ENCODE measurements around the gene ODC1. TPM values are rescaled to one million over a fixed set of nuclear protein-coding genes. Genes with fewer than 3 reads are reported as not detected.
A peak's percentile ranks its signal among the peaks of the same experiment; 100 is the strongest.
"Not testable (repeated sequence)": the region's sequence is repeated elsewhere in the genome, so short reads cannot be mapped to it uniquely, and the experiment has no call there.

Gene ODC1
- total RNA-seq, result 10 to 100 TPM; 64.8 to 80.3 TPM

DNA sequence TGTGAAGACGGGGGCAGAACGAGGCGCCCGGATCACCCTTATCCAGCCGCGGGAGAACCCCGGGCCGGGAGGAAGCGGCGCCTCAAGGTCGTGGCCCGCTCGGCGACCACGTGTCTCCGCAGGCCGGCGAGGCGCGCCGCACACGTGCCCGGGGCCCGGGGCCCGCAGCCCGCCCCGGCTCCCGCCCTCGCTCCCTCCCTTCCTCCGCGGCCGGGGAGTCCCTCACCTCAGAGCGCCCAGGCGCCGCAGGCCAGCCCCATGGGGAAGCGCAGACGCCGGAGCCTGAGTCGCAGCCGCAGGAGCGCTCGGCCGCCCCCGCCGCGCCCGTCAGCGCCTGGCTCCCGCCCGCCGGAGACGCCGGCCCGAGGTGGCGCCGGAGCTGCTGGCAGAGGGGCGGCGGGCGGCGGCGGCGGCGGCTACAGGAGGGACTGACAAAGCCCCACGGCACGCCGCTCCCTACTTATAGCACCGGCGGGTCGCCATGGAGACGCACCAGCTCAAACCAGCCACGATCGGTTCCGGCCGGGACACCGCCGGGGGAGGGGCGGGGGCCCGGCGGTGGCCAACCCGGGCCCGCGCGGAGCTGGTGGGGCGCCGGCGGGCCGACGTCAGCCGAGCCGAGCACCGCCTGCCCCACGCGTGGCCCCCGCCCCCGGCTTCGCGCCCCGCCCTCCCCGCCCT, at the start of gene ODC1:
Gene ODC1, minus strand, starts transcription at position 433 of the 681 bp plus-strand sequence. CDS start 3,295 bp downstream, outside the sequence.
- Mint-ChIP-seq H3K27me3 (no peaks in the 10 kb centered on the region), H3K27ac (peak within 1 kb of the TSS; percentile 86), H3K4me1 (peaks cover 42% of the 10 kb centered on the region), H3K9me3 (ENCODE audit: low read depth) (no peaks in the 10 kb centered on the region), H3K36me3 (peaks cover 23% of the 10 kb centered on the region), H3K4me3 (peak within 1 kb of the TSS; percentile 82)
- CTCF ChIA-PET, result interaction anchor here (0.5 to 4.9 kb wide), 13 partner anchors 9 to 400 kb away, joined by 3 to 59 read pairs (median 5); partner anchors contain the start of genes HPCAL1 and RRM2
- DNase-seq, result peak; percentile 96
- peak; percentile 83 for ATAC-seq

DNA sequence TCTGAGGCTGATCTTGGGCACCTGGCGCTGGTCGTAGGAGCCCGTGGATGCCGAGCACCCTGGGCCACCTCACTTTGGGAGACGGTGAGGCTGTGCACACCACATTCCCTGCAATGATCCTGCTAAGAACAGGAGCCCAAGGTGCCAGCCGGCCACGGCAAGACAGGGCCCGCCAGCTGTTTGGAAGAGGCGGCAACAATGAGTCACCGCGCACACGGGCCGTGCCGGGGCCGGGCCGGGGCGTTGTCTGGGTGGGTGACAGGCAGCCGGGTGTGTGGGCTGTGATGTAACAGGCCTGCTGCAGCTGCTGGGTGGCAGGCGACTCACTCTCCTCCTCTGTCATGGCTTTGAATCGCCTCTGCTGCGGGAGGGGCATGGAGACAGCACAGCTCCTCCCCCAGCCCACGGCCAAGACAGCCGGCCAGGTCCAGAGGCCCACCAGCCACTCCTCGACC, 49.7 kb upstream of the ODC1 start:
- H3K27ac Mint-ChIP-seq, result no peak overlapping the region
- H3K36me3 Mint-ChIP-seq, result no peaks in the 10 kb centered on the region
- ATAC-seq (peak; percentile 44), DNase-seq (peak; percentile 63)
- H3K4me1 Mint-ChIP-seq, result peaks cover 23% of the 10 kb centered on the region
- H3K9me3 Mint-ChIP-seq (ENCODE audit: low read depth), result no peaks in the 10 kb centered on the region
- peaks cover 33% of the 10 kb centered on the region for H3K27me3 Mint-ChIP-seq
- no peak overlapping the region for H3K4me3 Mint-ChIP-seq
- CTCF ChIA-PET, result no interaction called here

DNA sequence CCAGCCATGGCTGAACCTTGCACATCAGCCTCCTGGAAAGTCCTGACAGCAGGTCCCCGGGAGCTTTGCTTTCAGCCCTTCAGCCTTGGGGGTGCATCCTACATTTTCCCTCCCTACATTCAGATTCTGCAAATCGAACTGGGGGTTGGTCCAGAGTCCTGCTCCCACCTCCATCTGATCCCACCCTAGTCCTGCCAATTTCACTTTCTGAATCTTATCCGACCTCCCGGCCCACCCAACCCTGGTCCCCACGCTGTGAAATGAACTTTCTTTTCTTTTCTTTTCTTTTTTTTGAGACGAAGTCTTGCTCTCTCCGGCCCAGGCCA, 47.8 kb upstream of the ODC1 start:
- Mint-ChIP-seq H3K27ac (no peak overlapping the region), H3K4me3 (no peak overlapping the region), H3K36me3 (peaks cover 2% of the 10 kb centered on the region), H3K27me3 (peaks cover 37% of the 10 kb centered on the region), H3K4me1 (peaks cover 23% of the 10 kb centered on the region), H3K9me3 (ENCODE audit: low read depth) (no peaks in the 10 kb centered on the region)
- CTCF ChIA-PET, result no interaction called here
- ATAC-seq, result no peak
- DNase-seq, result peak; percentile 38

DNA sequence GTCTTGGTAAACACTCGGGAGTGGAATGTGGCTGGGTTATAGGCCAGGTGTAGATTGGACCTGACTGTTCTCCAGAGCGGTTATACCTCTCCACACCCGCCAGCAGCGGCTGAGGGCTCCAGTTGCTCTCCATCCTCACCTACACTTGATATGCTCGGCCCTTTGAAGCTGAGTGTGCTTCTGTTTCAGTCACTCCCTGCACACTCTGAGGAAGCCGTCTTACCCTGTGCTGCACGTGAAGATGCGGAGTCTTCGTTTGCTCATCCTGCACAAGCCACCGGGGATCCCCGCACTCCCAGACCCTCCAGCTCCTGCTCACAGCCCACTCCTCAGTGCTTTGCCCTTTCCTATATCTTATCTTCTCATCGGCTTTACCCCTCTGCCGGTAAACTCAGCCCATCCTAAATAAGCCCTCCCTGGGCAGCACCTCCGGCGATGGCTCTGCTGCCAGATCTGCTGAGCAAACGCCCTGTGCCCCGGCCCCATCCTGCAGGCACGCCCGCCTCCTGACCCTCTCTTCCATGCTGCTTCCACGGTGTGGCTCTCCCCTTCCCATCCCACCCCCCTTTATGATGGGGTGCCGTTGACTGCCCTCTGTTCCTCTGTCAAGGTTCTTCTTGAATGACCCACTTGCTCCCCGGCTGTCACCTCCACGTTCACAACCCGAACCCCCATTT, 47.3 kb upstream of the ODC1 start:
- Mint-ChIP-seq H3K27ac (no peak overlapping the region), H3K27me3 (peaks cover 37% of the 10 kb centered on the region), H3K9me3 (ENCODE audit: low read depth) (no peaks in the 10 kb centered on the region), H3K4me3 (no peak overlapping the region), H3K36me3 (peaks cover 2% of the 10 kb centered on the region), H3K4me1 (peaks cover 23% of the 10 kb centered on the region)
- DNase-seq, result peak; percentile 36
- CTCF ChIA-PET, result no interaction called here
- ATAC-seq, result no peak

DNA sequence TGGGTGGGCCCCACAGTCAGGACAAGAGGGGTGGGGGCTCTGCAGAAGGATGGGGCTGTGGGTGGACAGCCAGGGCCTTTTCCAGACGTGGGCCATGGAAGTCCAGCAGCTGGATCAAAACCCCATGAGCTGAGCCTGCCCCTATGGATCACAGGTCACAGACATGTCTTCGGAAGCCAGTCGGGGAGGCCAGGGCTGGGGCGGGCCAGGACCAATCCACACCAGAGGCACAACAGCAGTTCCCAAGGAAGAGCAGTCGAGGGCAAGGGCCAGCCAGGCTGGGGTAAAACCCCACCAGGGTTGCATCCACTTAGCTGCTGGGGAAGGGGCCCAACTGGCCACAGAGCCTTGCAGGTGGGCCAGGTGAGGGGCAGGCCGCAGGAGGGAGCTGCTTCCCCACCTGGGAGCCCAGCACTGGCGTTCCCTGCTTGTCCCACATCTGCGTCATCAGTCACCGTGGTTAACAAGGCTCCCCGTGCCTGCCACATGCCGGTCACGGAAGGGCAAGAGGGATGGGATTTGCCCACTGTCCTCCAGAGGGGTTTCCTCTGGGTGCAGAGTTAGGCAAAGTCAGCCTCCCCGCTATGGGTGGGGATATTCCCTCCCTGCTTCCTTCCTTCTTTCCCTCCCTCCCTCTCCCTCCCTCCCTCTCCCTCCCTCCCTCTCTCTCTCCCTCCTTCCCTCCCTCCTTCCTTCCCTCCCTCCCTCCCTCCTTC, 46.4 kb upstream of the ODC1 start:
- DNase-seq (no peak), ATAC-seq (no peak)
- no peak overlapping the region for H3K4me3 Mint-ChIP-seq
- peaks cover 23% of the 10 kb centered on the region for H3K4me1 Mint-ChIP-seq
- H3K27ac Mint-ChIP-seq, result no peak overlapping the region
- no peaks in the 10 kb centered on the region for H3K9me3 Mint-ChIP-seq (ENCODE audit: low read depth)
- H3K36me3 Mint-ChIP-seq, result peaks cover 2% of the 10 kb centered on the region
- H3K27me3 Mint-ChIP-seq, result peaks cover 44% of the 10 kb centered on the region
- CTCF ChIA-PET, result interaction anchor here (0.7 to 1.2 kb wide), 2 partner anchors 10 to 173 kb away, joined by 3 to 4 read pairs; no protein-coding TSS in a partner anchor

DNA sequence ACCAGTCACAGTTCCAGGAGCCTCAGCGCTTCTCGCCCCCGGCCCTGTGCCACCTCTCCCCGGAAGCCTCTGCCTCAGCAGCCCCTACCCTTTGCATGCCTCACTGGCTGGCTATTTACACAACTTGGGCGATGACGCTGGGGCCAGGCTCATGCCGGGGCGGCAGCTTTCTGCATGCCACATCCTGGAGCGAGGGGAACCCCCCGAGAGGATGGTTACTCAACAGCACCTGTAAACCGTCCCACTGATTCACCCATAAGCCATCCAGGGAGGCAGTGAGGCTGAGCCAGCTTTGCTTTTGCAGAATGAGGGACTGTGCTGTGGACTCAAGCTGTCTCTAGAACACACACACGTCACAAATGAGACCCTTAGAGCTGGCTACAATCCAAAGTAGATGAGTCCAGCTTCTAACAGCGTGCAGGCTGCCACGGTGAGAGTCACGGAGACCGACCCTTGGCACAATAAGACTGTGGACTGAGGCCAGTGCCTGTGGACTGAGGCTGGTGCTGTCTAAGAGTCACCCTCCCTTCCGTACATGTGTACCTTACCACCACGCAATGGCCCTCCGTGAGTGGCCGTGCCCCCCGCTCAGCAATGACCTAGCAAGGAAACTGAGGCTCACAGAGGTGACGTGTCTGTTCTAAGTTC, 45.6 kb upstream of the ODC1 start:
- Mint-ChIP-seq H3K4me3 (no peak overlapping the region), H3K4me1 (peaks cover 23% of the 10 kb centered on the region), H3K27ac (peak overlapping the region; percentile 43), H3K9me3 (ENCODE audit: low read depth) (no peaks in the 10 kb centered on the region), H3K36me3 (peaks cover 2% of the 10 kb centered on the region), H3K27me3 (peaks cover 42% of the 10 kb centered on the region)
- CTCF ChIA-PET, result interaction anchor here (1.1 to 1.3 kb wide), 3 partner anchors 9 to 174 kb away, joined by 3 to 4 read pairs (median 4); no protein-coding TSS in a partner anchor
- ATAC-seq, result peak; percentile 98
- DNase-seq, result peak; percentile 93

DNA sequence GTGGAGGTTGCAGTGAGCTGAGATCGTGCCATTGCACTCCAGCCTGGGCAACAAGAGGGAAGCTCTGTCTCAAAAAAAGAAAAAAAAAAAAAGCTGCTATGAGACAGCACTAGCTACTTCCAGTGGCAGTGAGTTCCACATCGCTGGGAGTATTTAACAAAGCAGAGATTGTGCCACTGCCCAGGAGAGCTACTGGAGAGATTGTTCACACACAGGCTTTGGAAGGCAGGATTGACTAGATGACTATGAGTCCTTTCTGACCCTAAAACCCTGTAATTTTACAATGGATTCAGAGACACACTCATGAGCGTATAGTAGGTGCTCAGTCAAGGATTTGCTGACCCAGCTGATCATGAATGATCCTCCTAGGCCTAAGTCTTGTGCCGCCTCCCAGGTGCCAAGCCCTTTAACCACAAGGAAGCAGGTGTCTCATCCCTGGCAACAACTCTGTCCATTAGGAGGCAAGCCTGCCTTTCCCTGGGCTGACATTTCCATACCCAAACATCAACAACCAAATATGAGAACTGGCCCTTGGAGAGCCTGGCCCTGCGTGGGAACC, 45.0 kb upstream of the ODC1 start:
- DNase-seq (no peak), ATAC-seq (peak; percentile 3)
- H3K36me3 Mint-ChIP-seq, result peaks cover 3% of the 10 kb centered on the region
- H3K27ac Mint-ChIP-seq, result peak overlapping the region; percentile 43
- no peak overlapping the region for H3K4me3 Mint-ChIP-seq
- H3K27me3 Mint-ChIP-seq, result peaks cover 42% of the 10 kb centered on the region
- H3K4me1 Mint-ChIP-seq, result peaks cover 21% of the 10 kb centered on the region
- no peaks in the 10 kb centered on the region for H3K9me3 Mint-ChIP-seq (ENCODE audit: low read depth)
- CTCF ChIA-PET, result interaction anchor here (1.1 to 1.3 kb wide), 3 partner anchors 9 to 175 kb away, joined by 3 to 4 read pairs (median 4); no protein-coding TSS in a partner anchor

DNA sequence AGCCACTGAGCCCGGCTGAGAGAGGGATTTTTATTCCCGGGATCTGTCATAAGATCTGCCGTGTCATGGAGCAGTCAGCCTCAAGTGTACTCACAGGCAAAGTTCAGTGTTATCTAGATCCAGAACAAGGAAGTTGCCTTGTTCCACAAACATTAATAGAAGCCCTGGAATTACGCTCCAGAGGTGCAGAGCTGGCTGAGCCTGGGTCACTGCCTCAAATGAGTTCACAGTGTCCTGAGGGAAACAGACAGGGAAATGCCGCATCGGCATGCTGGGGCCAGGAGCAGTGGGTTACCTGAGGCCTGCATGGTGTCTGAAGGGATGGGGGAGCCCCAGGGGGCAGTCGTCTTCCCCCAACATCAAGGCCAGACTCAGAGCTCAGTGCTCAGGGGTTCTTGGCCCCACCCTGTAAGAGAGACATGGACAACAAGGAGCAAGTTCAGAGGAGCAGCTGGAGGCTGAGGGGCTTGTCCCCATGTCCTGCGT, 42.7 kb upstream of the ODC1 start:
- CTCF ChIA-PET, result no interaction called here
- Mint-ChIP-seq H3K4me3 (no peak overlapping the region), H3K36me3 (peaks cover 3% of the 10 kb centered on the region), H3K27me3 (peaks cover 35% of the 10 kb centered on the region), H3K9me3 (ENCODE audit: low read depth) (no peaks in the 10 kb centered on the region), H3K27ac (no peak overlapping the region), H3K4me1 (peaks cover 19% of the 10 kb centered on the region)
- no peak for DNase-seq
- ATAC-seq, result no peak

DNA sequence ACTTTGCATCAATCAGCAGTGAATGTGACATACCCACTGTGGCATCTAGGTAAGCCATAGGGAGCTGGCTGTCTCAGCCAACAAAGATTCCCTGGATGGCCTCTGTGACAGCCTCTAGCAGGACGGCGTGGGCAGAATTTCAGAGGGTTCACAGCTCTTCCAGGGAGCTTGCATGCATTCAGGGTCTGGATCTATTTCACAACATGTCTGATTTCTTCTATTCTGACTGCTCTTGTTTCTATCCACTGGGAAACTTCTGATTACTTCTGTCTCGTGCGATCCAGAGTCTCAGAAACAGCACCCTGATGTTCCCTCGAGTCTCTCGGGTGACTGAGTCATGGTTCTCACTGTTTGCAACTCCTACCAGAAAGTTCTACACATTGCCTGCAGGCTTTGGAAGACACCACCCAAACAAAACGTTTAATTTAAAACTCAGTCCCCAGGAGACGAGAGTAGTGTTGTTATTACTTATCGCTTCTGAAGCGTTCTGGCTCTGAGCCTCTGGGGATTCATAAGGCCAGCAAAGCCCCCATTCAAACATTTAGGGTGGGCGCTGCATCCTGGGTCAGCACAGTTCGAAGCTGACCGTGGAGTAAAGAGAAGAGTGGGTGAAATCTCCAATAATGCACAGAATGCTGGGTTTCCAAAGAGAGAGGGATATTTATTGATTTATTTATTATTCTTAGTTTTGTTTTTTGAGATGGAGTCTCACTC, 41.9 kb upstream of the ODC1 start:
- ATAC-seq (no peak), DNase-seq (peak; percentile 30)
- CTCF ChIA-PET, result no interaction called here
- no peaks in the 10 kb centered on the region for H3K9me3 Mint-ChIP-seq (ENCODE audit: low read depth)
- no peak overlapping the region for H3K27ac Mint-ChIP-seq
- peaks cover 17% of the 10 kb centered on the region for H3K4me1 Mint-ChIP-seq
- H3K4me3 Mint-ChIP-seq, result no peak overlapping the region
- peaks cover 29% of the 10 kb centered on the region for H3K27me3 Mint-ChIP-seq
- H3K36me3 Mint-ChIP-seq, result peaks cover 3% of the 10 kb centered on the region

DNA sequence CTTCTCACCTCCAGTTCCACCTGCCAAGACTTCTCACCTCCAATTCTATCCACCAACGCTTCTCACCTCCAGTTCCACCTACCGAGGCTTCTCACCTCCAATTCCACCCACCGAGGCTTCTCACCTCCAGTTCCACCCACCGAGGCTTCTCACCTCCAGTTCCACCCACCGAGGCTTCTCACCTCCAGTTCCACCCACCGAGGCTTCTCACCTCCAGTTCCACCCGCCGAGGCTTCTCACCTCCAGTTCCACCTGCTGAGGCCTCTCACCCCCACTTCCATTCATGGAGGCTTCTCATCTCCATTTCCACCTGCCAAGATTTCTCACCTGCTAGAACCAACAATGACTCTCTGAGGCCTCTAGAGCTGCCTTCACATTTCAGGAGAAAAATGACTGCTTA, 40.0 kb upstream of the ODC1 start:
- H3K36me3 Mint-ChIP-seq; H3K9me3 Mint-ChIP-seq (ENCODE audit: low read depth); CTCF ChIA-PET; H3K4me3 Mint-ChIP-seq; H3K4me1 Mint-ChIP-seq; H3K27ac Mint-ChIP-seq; ATAC-seq: not testable (repeated sequence)
- H3K27me3 Mint-ChIP-seq, result peaks cover 43% of the 10 kb centered on the region
- DNase-seq, result peak; percentile 11

DNA sequence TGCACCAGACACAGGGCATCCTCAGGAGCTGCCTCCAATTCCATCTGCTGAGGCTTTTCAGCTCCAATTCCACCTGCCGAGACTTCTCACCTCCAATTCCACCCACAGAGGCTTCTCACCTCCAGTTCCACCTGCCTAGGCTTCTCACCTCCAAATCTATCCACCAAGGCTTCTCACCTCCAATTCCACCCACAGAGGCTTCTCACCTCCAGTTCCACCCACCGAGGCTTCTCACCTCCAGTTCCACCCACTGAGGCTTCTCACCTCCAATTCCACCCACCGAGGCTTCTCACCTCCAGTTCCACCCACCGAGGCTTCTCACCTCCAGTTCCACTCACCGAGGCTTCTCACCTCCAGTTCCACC, 39.6 kb upstream of the ODC1 start:
- H3K36me3 Mint-ChIP-seq; CTCF ChIA-PET; H3K27ac Mint-ChIP-seq; H3K9me3 Mint-ChIP-seq (ENCODE audit: low read depth); H3K4me3 Mint-ChIP-seq; ATAC-seq; H3K4me1 Mint-ChIP-seq: not testable (repeated sequence)
- peaks cover 47% of the 10 kb centered on the region for H3K27me3 Mint-ChIP-seq
- DNase-seq, result peak; percentile 18

DNA sequence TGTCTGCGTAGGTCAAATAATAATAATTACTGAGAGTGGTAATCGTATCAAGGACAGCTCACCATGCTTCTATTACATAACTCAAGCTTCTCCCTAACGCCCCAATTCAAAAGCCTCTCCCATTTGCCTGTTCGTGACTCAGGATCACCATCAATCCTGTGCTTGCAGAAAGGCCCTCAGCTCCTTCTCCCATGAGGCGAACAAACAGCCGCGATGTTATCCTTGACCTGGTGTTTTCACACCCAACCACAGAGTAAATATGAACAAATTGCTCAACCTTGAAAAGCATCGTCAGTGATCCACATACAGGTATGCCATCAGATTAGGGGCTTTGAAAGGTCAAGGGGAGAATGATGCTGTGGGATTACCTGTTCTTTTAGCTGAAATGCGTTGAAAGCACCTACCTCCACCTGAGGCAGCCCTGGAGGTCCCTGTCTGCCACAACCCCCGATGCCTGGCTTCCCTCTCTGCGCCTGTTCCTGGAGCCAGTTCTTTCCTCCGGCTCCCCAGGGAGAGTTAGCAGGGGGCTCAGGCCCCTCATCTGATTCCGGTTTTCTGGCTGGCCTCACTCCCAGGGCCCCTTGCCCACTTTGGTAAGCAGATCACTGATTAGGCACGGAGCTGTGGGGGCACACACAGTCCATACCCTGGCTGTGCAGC, 39.1 kb upstream of the ODC1 start:
- no peak overlapping the region for H3K4me3 Mint-ChIP-seq
- CTCF ChIA-PET, result no interaction called here
- H3K27ac Mint-ChIP-seq, result no peak overlapping the region
- no peaks in the 10 kb centered on the region for H3K9me3 Mint-ChIP-seq (ENCODE audit: low read depth)
- H3K4me1 Mint-ChIP-seq, result peaks cover 1% of the 10 kb centered on the region
- peaks cover 53% of the 10 kb centered on the region for H3K27me3 Mint-ChIP-seq
- DNase-seq (peak; percentile 34), ATAC-seq (no peak)
- H3K36me3 Mint-ChIP-seq, result peaks cover 3% of the 10 kb centered on the region
